WTC11 (cell line): Measurements from ENCODE around the gene OSBPL10. TPM values are rescaled to one million over a fixed set of nuclear protein-coding genes. Genes with fewer than 3 reads are reported as not detected.

Source experiments
- ATAC-seq: fragments of 200-7000 bp; cut with Tn5 transposase; 2 replicates; pipeline ENCODE4 v1.10.0; 2021; ENCODE audit warnings: mild to moderate bottlenecking, moderate library complexity
- CTCF ChIA-PET: fragments of 300-600 bp; sonication (Branson Sonifier 250); formaldehyde crosslinking; loops from one replicate; lab custom pipeline; 2021; ENCODE audit warnings: antibody characterized with exemption; lab: Charles Lee
- POLR2A ChIA-PET: fragments of 350-600 bp; sonication (Branson Sonifier 250); formaldehyde crosslinking; loops from one replicate; lab custom pipeline; 2021; ENCODE audit warnings: antibody characterized with exemption; lab: Charles Lee
- DNase-seq: peaks from one replicate; pipeline ENCODE4 v3.0.0; 2021; ENCODE audit warnings: low spot score
- H3K27ac Mint-ChIP-seq: 2 replicates; pipeline ENCODE4 v1.8.0; 2021; ENCODE audit warnings: mixed read lengths
- H3K27me3 Mint-ChIP-seq: 2 replicates; pipeline ENCODE4 v1.8.0; 2021; ENCODE audit warnings: low read depth, mild to moderate bottlenecking, moderate library complexity, mixed read lengths
- H3K36me3 Mint-ChIP-seq: 2 replicates; pipeline ENCODE4 v1.8.0; 2021; ENCODE audit warnings: mixed read lengths
- H3K4me1 Mint-ChIP-seq: 2 replicates; pipeline ENCODE4 v1.8.0; 2022; ENCODE audit warnings: mixed read lengths
- H3K4me3 Mint-ChIP-seq: 2 replicates; pipeline ENCODE4 v1.8.0; 2021; ENCODE audit warnings: mild to moderate bottlenecking, moderate library complexity, mixed read lengths
- H3K9me3 Mint-ChIP-seq: 2 replicates; pipeline ENCODE4 v1.8.0; 2021; ENCODE audit warnings: mixed read lengths
- CREB1 ChIP-seq: sonication (generic); formaldehyde crosslinking; IDR thresholded peaks from 2 replicates; pipeline ENCODE4 v1.8.0; 2023; ENCODE audit warnings: mild to moderate bottlenecking, missing genetic modification reagents
- SP1 ChIP-seq: sonication (generic); formaldehyde crosslinking; conservative IDR thresholded peaks from 2 replicates; pipeline ENCODE4 v1.8.1; 2022; ENCODE audit warnings: missing genetic modification reagents
- TCF7 ChIP-seq: sonication (generic); formaldehyde crosslinking; IDR thresholded peaks from 2 replicates; pipeline ENCODE4 v1.8.0; 2022; ENCODE audit warnings: mild to moderate bottlenecking, low read depth, missing genetic modification reagents, moderate library complexity
- ZNF396 ChIP-seq: fragments of 250-450 bp; sonication (Bioruptor Pico); IDR thresholded peaks from 2 replicates; pipeline ENCODE4 v1.8.0; 2021; ENCODE audit warnings: mild to moderate bottlenecking, moderate library complexity, borderline replicate concordance
- total RNA-seq: library from RNA; stranded (reverse); gene quantifications from 3 replicates; pipeline ENCODE4 v1.2.3, GENCODE V29; 2021
- TF ChIP-seq, protein P1 (sequence below): fragments of 200-600 bp; IDR thresholded peaks from 2 replicates; pipeline ENCODE4 v1.8.0; 2022; ENCODE audit warnings: antibody characterized with exemption
- TF ChIP-seq, protein P2 (sequence below): sonication (generic); formaldehyde crosslinking; IDR thresholded peaks from 2 replicates; pipeline ENCODE4 v1.8.0; 2023; ENCODE audit warnings: missing genetic modification reagents
- TF ChIP-seq, protein P3 (sequence below): sonication (generic); formaldehyde crosslinking; IDR thresholded peaks from 2 replicates; pipeline ENCODE4 v1.8.1; 2022; ENCODE audit warnings: missing genetic modification reagents, borderline replicate concordance
- TF ChIP-seq, protein P4 (sequence below): sonication (generic); formaldehyde crosslinking; IDR thresholded peaks from 2 replicates; pipeline ENCODE4 v1.8.0; 2022; ENCODE audit warnings: mild to moderate bottlenecking, missing genetic modification reagents
- TF ChIP-seq, protein P5 (sequence below): fragments of 250-450 bp; sonication (Bioruptor Pico); IDR thresholded peaks from 2 replicates; pipeline ENCODE4 v1.9.0; 2021; ENCODE audit warnings: mild to moderate bottlenecking, borderline replicate concordance
- TF ChIP-seq, protein P6 (sequence below): fragments of 250-450 bp; sonication (Bioruptor Pico); conservative IDR thresholded peaks from 2 replicates; pipeline ENCODE4 v1.9.0; 2021; ENCODE audit warnings: mild to moderate bottlenecking

The OSBPL10 gene
- total RNA-seq, 1 experiment from 2014 or later: 84.1 TPM

DNA sequence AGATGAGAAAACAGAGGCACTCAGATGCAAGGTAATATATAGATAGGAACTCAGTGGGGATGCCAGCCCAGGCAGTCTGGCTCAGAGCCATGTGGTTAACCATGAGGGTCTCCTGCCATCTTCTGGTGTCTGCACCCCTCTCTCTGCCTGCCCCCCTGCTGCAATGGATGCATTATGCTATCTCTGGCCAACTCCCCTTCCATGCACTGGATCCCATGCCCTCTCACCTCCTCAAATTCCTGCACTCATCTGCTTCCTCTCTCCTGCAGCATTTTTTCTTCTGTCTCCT lies 285.1 kb downstream of the OSBPL10 start:
- DNase-seq: no peak
- H3K27ac Mint-ChIP-seq: no peak overlapping the region
- CTCF ChIA-PET: no interaction called here

DNA sequence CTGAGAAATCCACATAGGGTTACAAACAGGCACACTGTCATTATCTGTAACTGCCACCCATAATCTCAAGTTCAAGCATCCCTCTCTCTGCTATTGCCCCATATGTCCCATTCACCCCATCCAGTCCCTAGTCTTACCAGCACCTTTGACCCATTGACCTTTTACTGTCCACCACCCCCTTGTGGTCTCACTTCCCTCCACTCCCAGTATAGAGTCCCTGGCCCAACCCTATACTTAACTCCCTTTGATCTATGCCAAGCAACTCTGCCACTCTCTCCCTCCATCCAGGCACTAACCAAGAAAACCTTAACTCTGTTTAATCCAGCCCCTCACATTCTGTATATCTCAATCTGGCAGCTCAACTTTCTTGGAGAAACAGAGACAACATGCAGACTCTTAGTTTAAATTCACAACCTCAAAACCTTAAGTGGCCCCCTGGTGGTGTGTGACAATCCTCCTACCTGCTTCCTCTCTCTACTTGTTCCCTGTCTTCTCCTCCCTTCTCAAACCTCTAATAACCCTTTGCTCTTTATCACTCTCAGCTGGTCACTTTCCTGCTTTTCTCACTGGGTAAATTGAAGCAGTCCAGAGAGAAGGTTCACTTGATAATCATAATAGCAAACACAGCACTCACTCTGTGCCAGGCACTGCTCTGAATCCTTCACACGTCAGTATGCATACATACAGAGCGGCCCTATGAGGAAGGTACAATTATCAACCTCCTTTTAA lies 285.6 kb downstream of the OSBPL10 start:
- H3K27ac Mint-ChIP-seq: no peak overlapping the region
- H3K4me1 Mint-ChIP-seq: no peaks in the 10 kb centered on the region
- POLR2A ChIA-PET: no interaction called here
- peak; percentile 75 for ATAC-seq
- H3K36me3 Mint-ChIP-seq: peaks cover 32% of the 10 kb centered on the region
- TF ChIP-seq, protein P1, sequence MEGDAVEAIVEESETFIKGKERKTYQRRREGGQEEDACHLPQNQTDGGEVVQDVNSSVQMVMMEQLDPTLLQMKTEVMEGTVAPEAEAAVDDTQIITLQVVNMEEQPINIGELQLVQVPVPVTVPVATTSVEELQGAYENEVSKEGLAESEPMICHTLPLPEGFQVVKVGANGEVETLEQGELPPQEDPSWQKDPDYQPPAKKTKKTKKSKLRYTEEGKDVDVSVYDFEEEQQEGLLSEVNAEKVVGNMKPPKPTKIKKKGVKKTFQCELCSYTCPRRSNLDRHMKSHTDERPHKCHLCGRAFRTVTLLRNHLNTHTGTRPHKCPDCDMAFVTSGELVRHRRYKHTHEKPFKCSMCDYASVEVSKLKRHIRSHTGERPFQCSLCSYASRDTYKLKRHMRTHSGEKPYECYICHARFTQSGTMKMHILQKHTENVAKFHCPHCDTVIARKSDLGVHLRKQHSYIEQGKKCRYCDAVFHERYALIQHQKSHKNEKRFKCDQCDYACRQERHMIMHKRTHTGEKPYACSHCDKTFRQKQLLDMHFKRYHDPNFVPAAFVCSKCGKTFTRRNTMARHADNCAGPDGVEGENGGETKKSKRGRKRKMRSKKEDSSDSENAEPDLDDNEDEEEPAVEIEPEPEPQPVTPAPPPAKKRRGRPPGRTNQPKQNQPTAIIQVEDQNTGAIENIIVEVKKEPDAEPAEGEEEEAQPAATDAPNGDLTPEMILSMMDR: peak; percentile 43; the same call in 1 of the 2 replicates
- TF ChIP-seq TCF7: no peak
- peaks cover 15% of the 10 kb centered on the region for H3K9me3 Mint-ChIP-seq
- peak; percentile 25 for DNase-seq
- no peaks in the 10 kb centered on the region for H3K27me3 Mint-ChIP-seq
- CTCF ChIA-PET: interaction anchor here (0.5 to 1.5 kb wide), 8 partner anchors 9 to 286 kb away, joined by 3 to 6 read pairs (median 3); partner anchors contain the start of genes OSBPL10 and ZNF860
- H3K4me3 Mint-ChIP-seq: no peak overlapping the region

More for the DNA sequence above, 285.1 kb downstream of the OSBPL10 start:
- no peaks in the 10 kb centered on the region for H3K4me1 Mint-ChIP-seq
- H3K36me3 Mint-ChIP-seq: peaks cover 31% of the 10 kb centered on the region
- no peak overlapping the region for H3K4me3 Mint-ChIP-seq
- H3K9me3 Mint-ChIP-seq: peaks cover 10% of the 10 kb centered on the region
- H3K27me3 Mint-ChIP-seq: no peaks in the 10 kb centered on the region
- TF ChIP-seq CREB1 (CRISPR knock-in tag) (no peak), SP1 (no peak), TCF7 (no peak), ZNF396 (CRISPR knock-in tag) (no peak)
- TF ChIP-seq, protein P2, sequence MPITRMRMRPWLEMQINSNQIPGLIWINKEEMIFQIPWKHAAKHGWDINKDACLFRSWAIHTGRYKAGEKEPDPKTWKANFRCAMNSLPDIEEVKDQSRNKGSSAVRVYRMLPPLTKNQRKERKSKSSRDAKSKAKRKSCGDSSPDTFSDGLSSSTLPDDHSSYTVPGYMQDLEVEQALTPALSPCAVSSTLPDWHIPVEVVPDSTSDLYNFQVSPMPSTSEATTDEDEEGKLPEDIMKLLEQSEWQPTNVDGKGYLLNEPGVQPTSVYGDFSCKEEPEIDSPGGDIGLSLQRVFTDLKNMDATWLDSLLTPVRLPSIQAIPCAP (CRISPR knock-in tag): no peak
- TF ChIP-seq, protein P3, sequence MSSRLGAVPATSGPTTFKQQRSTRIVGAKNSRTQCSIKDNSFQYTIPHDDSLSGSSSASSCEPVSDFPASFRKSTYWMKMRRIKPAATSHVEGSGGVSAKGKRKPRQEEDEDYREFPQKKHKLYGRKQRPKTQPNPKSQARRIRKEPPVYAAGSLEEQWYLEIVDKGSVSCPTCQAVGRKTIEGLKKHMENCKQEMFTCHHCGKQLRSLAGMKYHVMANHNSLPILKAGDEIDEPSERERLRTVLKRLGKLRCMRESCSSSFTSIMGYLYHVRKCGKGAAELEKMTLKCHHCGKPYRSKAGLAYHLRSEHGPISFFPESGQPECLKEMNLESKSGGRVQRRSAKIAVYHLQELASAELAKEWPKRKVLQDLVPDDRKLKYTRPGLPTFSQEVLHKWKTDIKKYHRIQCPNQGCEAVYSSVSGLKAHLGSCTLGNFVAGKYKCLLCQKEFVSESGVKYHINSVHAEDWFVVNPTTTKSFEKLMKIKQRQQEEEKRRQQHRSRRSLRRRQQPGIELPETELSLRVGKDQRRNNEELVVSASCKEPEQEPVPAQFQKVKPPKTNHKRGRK (CRISPR knock-in tag): no peak
- TF ChIP-seq, protein P4, sequence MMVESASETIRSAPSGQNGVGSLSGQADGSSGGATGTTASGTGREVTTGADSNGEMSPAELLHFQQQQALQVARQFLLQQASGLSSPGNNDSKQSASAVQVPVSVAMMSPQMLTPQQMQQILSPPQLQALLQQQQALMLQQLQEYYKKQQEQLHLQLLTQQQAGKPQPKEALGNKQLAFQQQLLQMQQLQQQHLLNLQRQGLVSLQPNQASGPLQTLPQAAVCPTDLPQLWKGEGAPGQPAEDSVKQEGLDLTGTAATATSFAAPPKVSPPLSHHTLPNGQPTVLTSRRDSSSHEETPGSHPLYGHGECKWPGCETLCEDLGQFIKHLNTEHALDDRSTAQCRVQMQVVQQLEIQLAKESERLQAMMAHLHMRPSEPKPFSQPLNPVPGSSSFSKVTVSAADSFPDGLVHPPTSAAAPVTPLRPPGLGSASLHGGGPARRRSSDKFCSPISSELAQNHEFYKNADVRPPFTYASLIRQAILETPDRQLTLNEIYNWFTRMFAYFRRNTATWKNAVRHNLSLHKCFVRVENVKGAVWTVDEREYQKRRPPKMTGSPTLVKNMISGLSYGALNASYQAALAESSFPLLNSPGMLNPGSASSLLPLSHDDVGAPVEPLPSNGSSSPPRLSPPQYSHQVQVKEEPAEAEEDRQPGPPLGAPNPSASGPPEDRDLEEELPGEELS (CRISPR knock-in tag): no peak
- TF ChIP-seq, protein P5, sequence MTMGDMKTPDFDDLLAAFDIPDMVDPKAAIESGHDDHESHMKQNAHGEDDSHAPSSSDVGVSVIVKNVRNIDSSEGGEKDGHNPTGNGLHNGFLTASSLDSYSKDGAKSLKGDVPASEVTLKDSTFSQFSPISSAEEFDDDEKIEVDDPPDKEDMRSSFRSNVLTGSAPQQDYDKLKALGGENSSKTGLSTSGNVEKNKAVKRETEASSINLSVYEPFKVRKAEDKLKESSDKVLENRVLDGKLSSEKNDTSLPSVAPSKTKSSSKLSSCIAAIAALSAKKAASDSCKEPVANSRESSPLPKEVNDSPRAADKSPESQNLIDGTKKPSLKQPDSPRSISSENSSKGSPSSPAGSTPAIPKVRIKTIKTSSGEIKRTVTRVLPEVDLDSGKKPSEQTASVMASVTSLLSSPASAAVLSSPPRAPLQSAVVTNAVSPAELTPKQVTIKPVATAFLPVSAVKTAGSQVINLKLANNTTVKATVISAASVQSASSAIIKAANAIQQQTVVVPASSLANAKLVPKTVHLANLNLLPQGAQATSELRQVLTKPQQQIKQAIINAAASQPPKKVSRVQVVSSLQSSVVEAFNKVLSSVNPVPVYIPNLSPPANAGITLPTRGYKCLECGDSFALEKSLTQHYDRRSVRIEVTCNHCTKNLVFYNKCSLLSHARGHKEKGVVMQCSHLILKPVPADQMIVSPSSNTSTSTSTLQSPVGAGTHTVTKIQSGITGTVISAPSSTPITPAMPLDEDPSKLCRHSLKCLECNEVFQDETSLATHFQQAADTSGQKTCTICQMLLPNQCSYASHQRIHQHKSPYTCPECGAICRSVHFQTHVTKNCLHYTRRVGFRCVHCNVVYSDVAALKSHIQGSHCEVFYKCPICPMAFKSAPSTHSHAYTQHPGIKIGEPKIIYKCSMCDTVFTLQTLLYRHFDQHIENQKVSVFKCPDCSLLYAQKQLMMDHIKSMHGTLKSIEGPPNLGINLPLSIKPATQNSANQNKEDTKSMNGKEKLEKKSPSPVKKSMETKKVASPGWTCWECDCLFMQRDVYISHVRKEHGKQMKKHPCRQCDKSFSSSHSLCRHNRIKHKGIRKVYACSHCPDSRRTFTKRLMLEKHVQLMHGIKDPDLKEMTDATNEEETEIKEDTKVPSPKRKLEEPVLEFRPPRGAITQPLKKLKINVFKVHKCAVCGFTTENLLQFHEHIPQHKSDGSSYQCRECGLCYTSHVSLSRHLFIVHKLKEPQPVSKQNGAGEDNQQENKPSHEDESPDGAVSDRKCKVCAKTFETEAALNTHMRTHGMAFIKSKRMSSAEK (CRISPR knock-in tag): no peak
- TF ChIP-seq, protein P6, sequence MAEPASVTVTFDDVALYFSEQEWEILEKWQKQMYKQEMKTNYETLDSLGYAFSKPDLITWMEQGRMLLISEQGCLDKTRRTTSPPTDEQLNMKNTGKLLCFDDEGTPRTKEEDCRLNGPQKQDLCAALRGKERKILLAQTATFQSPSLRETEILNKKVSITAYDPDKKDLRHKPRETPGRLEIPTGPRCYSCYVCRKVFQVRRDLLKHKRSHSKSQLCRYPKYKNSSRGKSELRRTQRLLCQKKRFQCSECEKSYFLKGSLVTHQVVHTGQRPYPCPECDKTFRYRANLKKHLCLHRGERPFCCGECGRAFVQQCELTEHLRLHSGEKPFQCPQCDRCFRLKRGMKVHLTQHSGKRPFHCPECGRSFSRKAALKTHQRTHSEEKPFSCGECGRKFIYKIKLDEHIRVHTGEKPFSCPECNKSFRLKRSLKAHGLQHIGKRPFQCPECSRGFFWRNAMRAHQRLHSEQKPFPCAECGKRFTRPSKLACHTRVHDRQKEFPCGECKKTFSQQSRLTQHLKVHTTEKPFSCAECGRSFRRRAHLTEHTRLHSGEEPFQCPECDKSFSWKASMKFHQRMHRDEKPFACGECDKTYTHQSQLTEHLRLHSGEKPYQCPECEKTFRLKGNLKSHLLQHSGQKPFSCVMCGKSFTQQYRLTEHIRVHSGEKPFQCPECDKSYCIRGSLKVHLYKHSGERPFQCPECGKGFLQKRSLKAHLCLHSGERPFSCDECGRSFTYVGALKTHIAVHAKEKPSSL (CRISPR knock-in tag): no peak
- POLR2A ChIA-PET: no interaction called here
- ATAC-seq: peak; percentile 8; the same call in 1 of the 2 replicates
